ENCODE data around the gene COX7B2. TPM values are rescaled to one million over a fixed set of nuclear protein-coding genes. Genes with fewer than 3 reads are reported as not detected.

COX7B2 gene
- polyA plus RNA-seq, 4 donors = not detected

DNA sequence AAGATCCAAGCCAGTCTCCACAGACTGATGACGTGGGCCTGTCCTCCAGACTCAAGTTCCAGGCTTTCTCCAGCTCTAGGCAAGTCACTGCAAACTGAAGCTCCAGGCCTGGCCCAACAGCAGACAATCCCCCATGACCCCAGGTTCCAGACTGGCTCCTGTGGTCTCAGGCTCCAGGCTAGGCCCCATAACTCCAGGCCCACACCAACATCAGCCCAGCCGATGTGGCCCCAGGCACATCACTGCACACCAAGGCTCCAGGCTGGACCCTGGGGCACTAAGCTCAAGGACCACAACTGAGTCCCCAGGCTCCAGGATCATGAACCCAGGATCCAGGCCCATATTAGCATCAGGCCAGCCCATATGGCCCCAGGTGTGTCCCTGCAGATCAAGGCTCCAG, 143.6 kb downstream of the COX7B2 start:
- DNase-seq (ENCODE audit: low read depth in 4 of 4, low spot score in 3 of 4) = no peak

DNA sequence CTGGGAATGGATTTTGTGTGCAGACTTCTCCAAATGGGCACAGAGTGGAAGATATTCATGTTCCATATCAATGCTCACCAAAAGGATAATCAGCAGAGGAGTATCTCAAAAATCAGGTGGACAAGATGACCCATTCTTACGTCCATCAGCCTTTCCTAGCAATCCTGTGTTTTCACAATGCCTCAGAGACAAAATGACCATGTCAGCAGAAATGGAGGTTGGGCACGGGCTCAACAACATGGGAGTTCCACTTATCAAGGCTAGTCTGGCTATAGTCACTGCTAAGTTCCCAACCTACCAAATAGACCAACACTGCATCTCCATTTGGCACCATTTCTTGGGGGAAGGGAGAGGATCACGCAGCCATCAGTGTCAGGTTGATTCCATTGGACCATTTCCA, 179.0 kb downstream of the COX7B2 start:
- no peak for DNase-seq (ENCODE audit: low read depth in 4 of 4, low spot score in 3 of 4)

DNA sequence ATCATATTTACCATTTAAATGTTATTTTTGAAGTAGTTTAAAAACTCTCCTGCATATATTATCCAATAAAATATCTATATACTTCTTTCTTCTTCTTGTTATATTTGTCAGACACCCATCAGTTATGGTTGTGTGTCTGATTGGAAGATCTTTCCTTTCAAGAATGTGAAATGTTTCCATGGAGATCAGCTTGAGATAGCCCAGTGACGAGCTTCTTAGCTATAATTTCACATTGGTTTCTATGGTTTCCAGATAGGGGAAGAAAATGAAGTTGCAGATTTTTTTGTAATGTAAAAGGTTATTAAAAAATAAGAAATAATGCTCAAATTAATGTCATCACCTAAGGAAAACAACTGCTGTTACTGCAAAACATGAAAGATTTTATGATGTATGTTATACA, 189.0 kb downstream of the COX7B2 start:
- no peak for DNase-seq (ENCODE audit: low read depth in 4 of 4, low spot score in 3 of 4)

DNA sequence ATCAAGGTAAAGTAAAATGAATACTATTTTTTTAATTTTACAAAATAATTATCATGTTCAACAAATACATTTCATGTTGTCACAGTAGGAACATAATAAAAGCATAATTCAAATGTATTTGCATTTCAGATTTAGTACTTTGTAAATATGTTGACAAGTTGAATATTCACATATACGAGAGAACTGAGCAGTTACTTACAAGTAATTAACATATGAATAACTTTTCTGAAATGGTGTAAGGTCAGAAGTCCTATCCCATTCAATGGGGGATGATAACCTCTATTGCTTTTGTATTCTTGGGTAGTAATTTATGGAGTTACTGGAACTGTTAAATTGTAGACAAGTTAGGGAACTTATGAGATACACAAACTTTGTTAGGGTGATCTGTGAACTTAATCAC, 191.1 kb downstream of the COX7B2 start:
- DNase-seq (ENCODE audit: low read depth in 4 of 4, low spot score in 3 of 4) = no peak

DNA sequence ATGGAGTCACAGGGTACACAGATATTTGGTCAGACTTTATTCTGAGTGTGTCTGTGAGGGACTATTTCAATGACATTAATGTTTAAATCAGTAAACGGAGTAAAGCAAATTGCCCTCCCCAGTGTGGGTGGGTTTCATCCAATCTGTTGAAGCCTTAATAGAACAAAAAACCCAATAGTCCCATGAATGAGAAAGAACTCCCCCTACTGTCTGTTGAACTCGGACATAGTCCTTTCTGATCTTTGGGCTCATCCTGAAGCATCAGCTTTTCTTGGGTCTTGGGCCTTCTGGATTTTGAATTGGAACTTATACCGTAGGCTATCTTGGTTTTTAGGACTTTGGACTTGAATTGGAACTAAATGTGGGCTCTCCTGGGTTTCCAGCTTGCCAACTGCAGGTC, 193.6 kb downstream of the COX7B2 start:
- DNase-seq (ENCODE audit: low read depth in 4 of 4, low spot score in 3 of 4) = no peak

DNA sequence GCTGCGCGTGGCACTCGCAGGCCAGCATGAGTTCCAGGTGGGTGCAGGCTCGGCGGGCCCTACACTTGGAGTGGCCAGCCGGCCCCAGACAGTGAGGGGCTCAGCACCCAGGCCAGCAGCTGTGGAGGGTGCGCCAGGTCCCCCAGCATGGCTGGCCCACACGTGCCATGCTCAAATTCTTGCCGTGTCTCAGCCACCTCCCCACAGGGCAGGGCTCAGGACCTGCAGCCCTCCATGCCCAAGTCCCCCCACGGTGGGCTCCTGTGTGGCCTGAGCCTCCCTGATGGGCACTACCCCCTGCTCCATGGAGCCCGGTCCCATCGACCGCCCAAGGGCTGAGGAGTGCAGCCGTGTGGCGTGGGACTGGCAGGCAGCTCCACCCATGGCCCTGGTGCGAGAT, 210.2 kb downstream of the COX7B2 start:
- no peak for DNase-seq (ENCODE audit: low read depth in 4 of 4, low spot score in 3 of 4)

Other genes with a start within 250 kb of the COX7B2 start
- gene GABRA4, start 84.3 kb upstream of the COX7B2 start, polyA plus RNA-seq (ENCODE audit: insufficient read length in 4 of 4) = under 1 TPM in 3 of 4 donors, not detected in 1; 0.09 to 0.17 (median 0.13) TPM
- 1 to 10 TPM in 1 of 4 donors, under 1 TPM in 2, not detected in 1; 0.50 to 1.0 (median 0.83) TPM for gene GABRB1, start 122.3 kb upstream of the COX7B2 start, polyA plus RNA-seq (ENCODE audit: insufficient read length in 4 of 4)

Data from left renal pelvis (tissue), 4 donors.